ENCODE measurements around the gene ZNF410. TPM values are rescaled to one million over a fixed set of nuclear protein-coding genes. Genes with fewer than 3 reads are reported as not detected.
A peak's percentile ranks its signal among the peaks of the same experiment; 100 is the strongest.

The ZNF410 gene
- total and polyA plus RNA-seq, 8 donors, result 13.3 to 24.2 (median 15.9) TPM

- WGBS, 2 donors, result 96% methylated on average over 2 of the region's 2 CpGs
- intact Hi-C loops (cut with DNase I), result no loop called here
- no peak for FAIRE-seq
- Histone ChIP-seq H3K4me3 (no peak overlapping the region), H3K27ac (no peak overlapping the region), H3K27me3 (no peaks in the 10 kb centered on the region), H3K9me3 (no peaks in the 10 kb centered on the region), H3K4me1 (peaks cover 0 to 5% (median 0%) of the 10 kb centered on the region in 3 donors), H3K36me3 (peaks cover 0 to 10% (median 5%) of the 10 kb centered on the region in 3 donors)
- no peak for ATAC-seq
- DNase-seq, result no peak
- no peak for TF ChIP-seq CTCF (IDR thresholded peaks at IDR 0.05)
Observed at GRCh38 chr14:73937012-73937411, 50.4 kb downstream of the ZNF410 start.

- ATAC-seq (no peak), DNase-seq (no peak), FAIRE-seq (no peak)
- 94 to 96% methylated on average over 7 of the region's 7 CpGs for WGBS, 2 donors
- H3K27ac ChIP-seq, result no peak overlapping the region
- H3K27me3 ChIP-seq, result no peaks in the 10 kb centered on the region
- H3K9me3 ChIP-seq, result no peaks in the 10 kb centered on the region
- no peak overlapping the region for H3K4me3 ChIP-seq
- H3K36me3 ChIP-seq, result no peaks in the 10 kb centered on the region
- no peak for TF ChIP-seq CTCF (IDR thresholded peaks at IDR 0.05)
- H3K4me1 ChIP-seq, result peaks cover 7 to 10% (median 8%) of the 10 kb centered on the region in 3 donors
- intact Hi-C loops (cut with DNase I), result no loop called here
Observed at GRCh38 chr14:73942180-73942579, 55.5 kb downstream of the ZNF410 start.

- Histone ChIP-seq H3K4me1 (peaks cover 7 to 10% (median 8%) of the 10 kb centered on the region in 3 donors), H3K36me3 (no peaks in the 10 kb centered on the region), H3K4me3 (no peak overlapping the region), H3K9me3 (no peaks in the 10 kb centered on the region), H3K27ac (no peak overlapping the region), H3K27me3 (no peaks in the 10 kb centered on the region)
- 61 to 63% methylated on average over 4 of the region's 4 CpGs for WGBS, 2 donors
- intact Hi-C loops (cut with DNase I), result no loop called here
- DNase-seq, result no peak
- TF ChIP-seq CTCF (IDR thresholded peaks at IDR 0.05), result no peak
- no peak for FAIRE-seq
- peak in 3 of 4 donors; percentile 9 to 58 (median 14) for ATAC-seq
Observed at GRCh38 chr14:73943083-73943482, 56.4 kb downstream of the ZNF410 start.

GRCh38 chr14:73944432-73945158 is 57.9 kb downstream of the ZNF410 start:
- Histone ChIP-seq H3K27ac (peak overlapping the region in 2 of 4 donors; percentile 41 to 47), H3K36me3 (no peaks in the 10 kb centered on the region), H3K27me3 (no peaks in the 10 kb centered on the region), H3K9me3 (no peaks in the 10 kb centered on the region), H3K4me1 (peaks cover 7 to 11% (median 10%) of the 10 kb centered on the region in 3 donors), H3K4me3 (no peak overlapping the region)
- 60 to 72% methylated on average over 17 of the region's 17 CpGs for WGBS, 2 donors
- DNase-seq (peak; percentile 23 to 78 (median 52)), ATAC-seq (peak; percentile 52 to 79 (median 64)), FAIRE-seq (no peak)
- TF ChIP-seq CTCF (IDR thresholded peaks at IDR 0.05), result no peak
- intact Hi-C loops (cut with DNase I), result no loop called here

GRCh38 chr14:73945159-73945670 is 58.6 kb downstream of the ZNF410 start:
- intact Hi-C loops (cut with DNase I), result no loop called here
- TF ChIP-seq CTCF (IDR thresholded peaks at IDR 0.05), result no peak
- WGBS, 2 donors, result 16 to 25% methylated on average over 4 of the region's 4 CpGs
- Histone ChIP-seq H3K27me3 (no peaks in the 10 kb centered on the region), H3K27ac (peak overlapping the region in 2 of 4 donors; percentile 41 to 52), H3K36me3 (no peaks in the 10 kb centered on the region), H3K4me1 (peaks cover 7 to 11% (median 10%) of the 10 kb centered on the region in 3 donors), H3K9me3 (no peaks in the 10 kb centered on the region), H3K4me3 (no peak overlapping the region)
- FAIRE-seq (peak; percentile 5), ATAC-seq (peak; percentile 21 to 65 (median 34)), DNase-seq (peak in 4 of 6 donors; percentile 45 to 65 (median 59))

All from pancreas (tissue), 10 donors.